Natural killer cell (primary cell): ENCODE data around the gene CCL13. TPM values are rescaled to one million over a fixed set of nuclear protein-coding genes. Genes with fewer than 3 reads are reported as not detected.

ENCODE experiments used
- ATAC-seq, 3 donors: fragments of 150-1000 bp in 2 of 3; fragments of 200-7000 bp in 1 of 3; cut with Tn5 transposase; 1 replicate in 1 of 3; 2 replicates in 2 of 3; pipeline ENCODE4 v1.10.0; 2021; ENCODE audit warnings: mild to moderate bottlenecking in 2 of 3, moderate library complexity in 2 of 3
- DNase-seq, 2 donors: peaks; one replicate each; pipeline versions ENCODE4 v3.0.0 to v3.0.0-alpha.2; 2013 to 2021; ENCODE audit warnings: mixed read lengths in 1 of 2
- H3K27ac ChIP-seq: one replicate; pipeline ENCODE4 v1.5.1; 2013; ENCODE audit warnings: mild to moderate bottlenecking, low read length
- H3K27me3 ChIP-seq: one replicate; pipeline ENCODE4 v1.6.1; 2013; ENCODE audit warnings: low read length; ENCODE audit not compliant: control insufficient read depth, insufficient read depth
- H3K36me3 ChIP-seq: one replicate; pipeline ENCODE4 v1.6.1; 2013; ENCODE audit warnings: low read length; ENCODE audit not compliant: control insufficient read depth, insufficient read depth
- H3K4me1 ChIP-seq: one replicate; pipeline ENCODE4 v1.6.1; 2013; ENCODE audit warnings: low read length; ENCODE audit not compliant: control insufficient read depth, insufficient read depth
- H3K4me3 ChIP-seq: one replicate; pipeline ENCODE4 v1.5.1; 2013; ENCODE audit warnings: low read length
- H3K9me3 ChIP-seq: one replicate; pipeline ENCODE4 v1.6.1; 2013; ENCODE audit warnings: low read length; ENCODE audit not compliant: control insufficient read depth, insufficient read depth
- H3K27ac Mint-ChIP-seq, 2 donors: one replicate each; pipeline ENCODE4 v1.8.0; 2022; ENCODE audit warnings: mild to moderate bottlenecking in 2 of 2, mixed read lengths in 2 of 2, moderate library complexity in 1 of 2
- H3K27me3 Mint-ChIP-seq, 2 donors: one replicate each; pipeline ENCODE4 v1.8.0; 2022; ENCODE audit warnings: low read depth in 2 of 2, mixed read lengths in 2 of 2
- H3K36me3 Mint-ChIP-seq: one replicate; pipeline ENCODE4 v1.8.0; 2022; ENCODE audit warnings: mixed read lengths
- H3K4me1 Mint-ChIP-seq, 2 donors: one replicate each; pipeline ENCODE4 v1.8.0; 2022; ENCODE audit warnings: mixed read lengths in 2 of 2
- H3K4me3 Mint-ChIP-seq: one replicate; pipeline ENCODE4 v1.8.0; 2022; ENCODE audit warnings: mild to moderate bottlenecking, moderate library complexity, mixed read lengths
- H3K9me3 Mint-ChIP-seq, 2 donors: one replicate each; pipeline ENCODE4 v1.8.0; 2022; ENCODE audit warnings: mixed read lengths in 2 of 2
- WGBS: methylation state at CpG from one replicate; pipeline ENCODE4 v1.1.7; 2013; ENCODE audit warnings: missing lambda C conversion rate; ENCODE audit not compliant: insufficient coverage; 5-methylcytosine and 5-hydroxymethylcytosine counted together
- intact Hi-C: fragments of 100-400 bp; cut with micrococcal nuclease; formaldehyde crosslinking; loops from one replicate; pipeline ENCODE4 v1.14.2; 2022
- total RNA-seq, 4 donors: library from RNA; stranded (reverse); fragments of 120-200 nt in 1 of 4; gene quantifications; one replicate each; pipeline versions ENCODE4 v1.2.3 to v1.2.4, GENCODE V29; 2013 to 2022
- TF ChIP-seq, protein P1 (sequence below): fragments of 200-600 bp; IDR thresholded peaks from one replicate; pipeline ENCODE4 v1.8.0; 2022; ENCODE audit warnings: antibody characterized with exemption

The CCL13 gene
- total RNA-seq, 3 donors from 2014 or later (not counting 1 experiment from before 2014, with no cell fraction given): not detected

- no peak for ATAC-seq
- Mint-ChIP-seq H3K4me1 (no peaks in the 10 kb centered on the region), H3K36me3 (no peaks in the 10 kb centered on the region), H3K9me3 (no peaks in the 10 kb centered on the region), H3K27ac (no peak overlapping the region), H3K27me3 (peaks cover 7 to 9% of the 10 kb centered on the region in 2 donors), H3K4me3 (no peak overlapping the region)
- 93% methylated on average over 3 of the region's 3 CpGs for WGBS
- H3K9me3 ChIP-seq: no peaks in the 10 kb centered on the region
- intact Hi-C loops: no loop called here
- DNase-seq: no peak
- peaks cover 7% of the 10 kb centered on the region for H3K4me1 ChIP-seq
- H3K36me3 ChIP-seq: no peaks in the 10 kb centered on the region
- H3K27ac ChIP-seq: no peak overlapping the region
- no peaks in the 10 kb centered on the region for H3K27me3 ChIP-seq
- no peak overlapping the region for H3K4me3 ChIP-seq
- TF ChIP-seq, protein P1, sequence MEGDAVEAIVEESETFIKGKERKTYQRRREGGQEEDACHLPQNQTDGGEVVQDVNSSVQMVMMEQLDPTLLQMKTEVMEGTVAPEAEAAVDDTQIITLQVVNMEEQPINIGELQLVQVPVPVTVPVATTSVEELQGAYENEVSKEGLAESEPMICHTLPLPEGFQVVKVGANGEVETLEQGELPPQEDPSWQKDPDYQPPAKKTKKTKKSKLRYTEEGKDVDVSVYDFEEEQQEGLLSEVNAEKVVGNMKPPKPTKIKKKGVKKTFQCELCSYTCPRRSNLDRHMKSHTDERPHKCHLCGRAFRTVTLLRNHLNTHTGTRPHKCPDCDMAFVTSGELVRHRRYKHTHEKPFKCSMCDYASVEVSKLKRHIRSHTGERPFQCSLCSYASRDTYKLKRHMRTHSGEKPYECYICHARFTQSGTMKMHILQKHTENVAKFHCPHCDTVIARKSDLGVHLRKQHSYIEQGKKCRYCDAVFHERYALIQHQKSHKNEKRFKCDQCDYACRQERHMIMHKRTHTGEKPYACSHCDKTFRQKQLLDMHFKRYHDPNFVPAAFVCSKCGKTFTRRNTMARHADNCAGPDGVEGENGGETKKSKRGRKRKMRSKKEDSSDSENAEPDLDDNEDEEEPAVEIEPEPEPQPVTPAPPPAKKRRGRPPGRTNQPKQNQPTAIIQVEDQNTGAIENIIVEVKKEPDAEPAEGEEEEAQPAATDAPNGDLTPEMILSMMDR: no peak
These were observed 2.4 kb downstream of the CCL13 start for GRCh38 chr17:34358631-34359030.

- intact Hi-C loops: loop anchor here (5.0 kb wide), 1 partner anchor 158 kb away; no protein-coding TSS in a partner anchor
- WGBS: 23% methylated on average over 7 of the region's 11 CpGs
- Histone ChIP-seq H3K4me1 (peaks cover 7% of the 10 kb centered on the region), H3K27me3 (no peaks in the 10 kb centered on the region), H3K27ac (no peak overlapping the region), H3K9me3 (no peaks in the 10 kb centered on the region), H3K4me3 (no peak overlapping the region), H3K36me3 (no peaks in the 10 kb centered on the region)
- TF ChIP-seq, protein P1: no peak
- peaks cover 7% of the 10 kb centered on the region in 2 donors for H3K27me3 Mint-ChIP-seq
- H3K27ac Mint-ChIP-seq: no peak overlapping the region
- H3K36me3 Mint-ChIP-seq: no peaks in the 10 kb centered on the region
- no peak for ATAC-seq
- DNase-seq: no peak
- H3K9me3 Mint-ChIP-seq: no peaks in the 10 kb centered on the region
- H3K4me3 Mint-ChIP-seq: no peak overlapping the region
- peaks cover 0 to 6% of the 10 kb centered on the region in 2 donors for H3K4me1 Mint-ChIP-seq
These were observed 4.5 kb downstream of the CCL13 start for GRCh38 chr17:34360601-34361270.

DNA sequence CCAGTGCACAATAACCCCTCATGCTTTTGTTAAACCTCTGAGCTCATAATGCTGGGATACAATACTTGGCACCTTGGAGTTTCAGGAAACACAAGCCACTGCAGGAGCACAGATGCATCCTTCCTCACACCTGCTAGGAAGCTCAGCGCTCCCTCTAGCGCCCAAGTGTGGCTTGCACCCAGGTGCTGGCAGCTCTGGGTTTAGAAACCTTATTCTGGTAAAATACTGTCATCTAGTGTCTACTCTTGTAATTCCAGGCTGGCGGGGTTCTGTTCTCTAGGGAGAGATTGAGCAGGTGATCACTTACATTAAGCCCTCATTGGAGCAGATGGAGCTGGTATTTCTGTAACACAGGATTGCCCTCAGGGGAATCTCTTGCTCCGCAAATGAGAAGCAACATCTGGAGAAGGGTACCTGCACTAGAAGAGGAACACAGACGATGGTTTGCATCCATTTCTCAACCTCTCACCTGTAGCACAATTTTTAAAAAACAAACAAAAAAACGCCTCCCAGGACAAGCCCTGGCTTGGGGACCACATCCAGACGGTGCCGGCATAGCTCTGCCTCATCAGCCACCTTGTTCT lies 5.3 kb downstream of the CCL13 start:
- TF ChIP-seq, protein P1: peak; percentile 30
- H3K4me3 Mint-ChIP-seq: no peak overlapping the region
- WGBS: 42% methylated on average over 8 of the region's 8 CpGs
- no peak overlapping the region for H3K27ac Mint-ChIP-seq
- H3K36me3 ChIP-seq: no peaks in the 10 kb centered on the region
- H3K36me3 Mint-ChIP-seq: no peaks in the 10 kb centered on the region
- ATAC-seq (peak; percentile 50 to 82 (median 64)), DNase-seq (peak; percentile 27 to 70)
- H3K4me3 ChIP-seq: no peak overlapping the region
- no peak overlapping the region for H3K27ac ChIP-seq
- no peaks in the 10 kb centered on the region for H3K9me3 ChIP-seq
- no peaks in the 10 kb centered on the region for H3K9me3 Mint-ChIP-seq
- H3K4me1 Mint-ChIP-seq: peaks cover 0 to 7% of the 10 kb centered on the region in 2 donors
- intact Hi-C loops: loop anchor here (5.0 kb wide), 1 partner anchor 159 kb away; no protein-coding TSS in a partner anchor
- H3K4me1 ChIP-seq: peaks cover 9% of the 10 kb centered on the region
- H3K27me3 ChIP-seq: no peaks in the 10 kb centered on the region
- H3K27me3 Mint-ChIP-seq: peaks cover 7% of the 10 kb centered on the region in 2 donors
